ENCODE data around the gene DOCK1.

DOCK1 gene

DNA sequence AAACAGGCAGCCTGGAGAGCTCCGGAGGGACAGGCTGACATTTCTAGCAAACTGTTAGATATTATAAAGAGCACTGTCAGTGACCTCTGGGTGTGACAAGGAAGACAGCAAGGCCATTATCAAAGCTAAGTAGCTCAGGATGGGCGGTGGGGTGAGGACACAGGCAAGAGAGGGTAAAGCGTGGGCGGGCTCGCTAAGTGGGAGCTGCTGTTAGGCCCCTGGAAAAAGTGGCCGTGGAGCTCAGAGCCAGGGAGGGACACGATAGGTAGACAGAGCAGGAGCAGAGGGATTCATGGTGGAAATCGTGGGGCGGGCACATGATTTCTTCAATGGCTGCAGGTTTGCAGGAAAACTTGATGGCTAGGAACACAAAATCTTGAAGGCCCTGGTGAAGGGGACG is 592.5 kb downstream of the DOCK1 start:
- no peak for DNase-seq

DNA sequence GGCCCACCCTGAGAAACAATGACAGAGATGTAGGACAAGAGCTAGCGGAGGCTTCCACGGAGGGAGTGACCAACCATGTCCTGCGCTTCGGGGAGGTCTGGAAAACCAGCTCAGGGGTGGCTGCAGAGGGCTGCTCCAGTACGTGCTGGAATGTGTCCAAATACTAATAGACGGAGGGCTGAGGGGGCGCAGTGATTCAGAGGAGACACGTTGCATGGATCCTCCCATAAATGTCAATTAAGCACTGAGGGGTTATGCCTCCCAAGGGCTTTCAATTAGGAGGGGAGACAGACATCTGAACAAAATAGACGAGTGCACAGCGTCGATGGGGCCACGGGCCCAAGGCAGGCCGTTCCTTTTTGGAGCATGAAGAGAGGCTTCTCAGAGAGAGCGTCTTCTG is 592.9 kb downstream of the DOCK1 start:
- DNase-seq: no peak

- no peak for DNase-seq
Observed at GRCh38 chr10:127500127-127500526, 594.9 kb downstream of the DOCK1 start.

All from NCI-H446 (cell line).